ENCODE data around the gene FBXW4.

The FBXW4 gene

GRCh38 chr10:101577121-101577871, 117.7 kb downstream of the FBXW4 start:
- DNase-seq: no peak

GRCh38 chr10:101576211-101576863, 118.6 kb downstream of the FBXW4 start:
- DNase-seq: no peak

- DNase-seq: no peak
These were observed 119.3 kb downstream of the FBXW4 start for GRCh38 chr10:101575580-101576210.

GRCh38 chr10:101575091-101575490, 119.9 kb downstream of the FBXW4 start:
- no peak for DNase-seq

GRCh38 chr10:101573885-101574753, 120.9 kb downstream of the FBXW4 start:
- DNase-seq: no peak

- DNase-seq: no peak
These were observed 122.2 kb downstream of the FBXW4 start for GRCh38 chr10:101572785-101573184.

GRCh38 chr10:101572126-101572525, 122.8 kb downstream of the FBXW4 start:
- no peak for DNase-seq

GRCh38 chr10:101571271-101571925, 123.6 kb downstream of the FBXW4 start:
- DNase-seq: no peak

GRCh38 chr10:101570428-101571270, 124.3 kb downstream of the FBXW4 start:
- DNase-seq: no peak

GRCh38 chr10:101569622-101570427, 125.1 kb downstream of the FBXW4 start:
- peak; percentile 88 to 92 for DNase-seq

- no peak for DNase-seq
These were observed 125.7 kb downstream of the FBXW4 start for GRCh38 chr10:101569323-101569621.

- DNase-seq: no peak
These were observed 126.8 kb downstream of the FBXW4 start for GRCh38 chr10:101568054-101568745.

GRCh38 chr10:101567165-101568006, 127.6 kb downstream of the FBXW4 start:
- DNase-seq: peak in 1 of 2 experiments; percentile 21

- peak in 1 of 2 experiments; percentile 36 for DNase-seq
These were observed 128.4 kb downstream of the FBXW4 start for GRCh38 chr10:101566333-101567164.

- no peak for DNase-seq
These were observed 129.0 kb downstream of the FBXW4 start for GRCh38 chr10:101565936-101566332.

- DNase-seq: no peak
These were observed 129.5 kb downstream of the FBXW4 start for GRCh38 chr10:101565370-101565900.

GRCh38 chr10:101564490-101564991, 130.4 kb downstream of the FBXW4 start:
- DNase-seq: peak in 1 of 2 experiments; percentile 13

All from activated T-cell treated with anti-CD3 and anti-CD28 coated beads, Interleukin-2, amount 50 U/mL, for 48 hours (primary cell).